PFSK-1 (cell line): Measurements from ENCODE around the gene TFEB.

Source experiments
- FOXP2 ChIP-seq: optimal IDR thresholded peaks from 2 replicates; pipeline ENCODE3; 2011; ENCODE audit warnings: borderline replicate concordance, control low read depth, inconsistent platforms; ENCODE audit not compliant: insufficient read depth; ENCODE audit errors: extremely low read length, extremely low read depth
- POLR2AphosphoS5 ChIP-seq: IDR thresholded peaks from 2 replicates; pipeline ENCODE4 v1.6.1; 2012; ENCODE audit warnings: low read depth, mild to moderate bottlenecking, control low read depth, low read length, moderate library complexity
- REST ChIP-seq, 2 experiments: IDR thresholded peaks; 2 replicates each; pipeline versions ENCODE4 v1.6.1 to v1.8.0; 2011 to 2012; ENCODE audit warnings: low read depth in 2 of 2, low read length in 2 of 2, control low read depth in 1 of 2, inconsistent platforms in 1 of 2, mild to moderate bottlenecking in 1 of 2, moderate library complexity in 1 of 2; ENCODE audit not compliant: insufficient read depth in 1 of 2
- SIN3A ChIP-seq: IDR thresholded peaks from 2 replicates; pipeline ENCODE4 v1.6.1; 2012; ENCODE audit warnings: mild to moderate bottlenecking, low read length, moderate library complexity, borderline replicate concordance; ENCODE audit not compliant: insufficient read depth
- TAF1 ChIP-seq: IDR thresholded peaks from 2 replicates; pipeline ENCODE4 v1.6.1; 2012; ENCODE audit warnings: low read length, control low read depth, borderline replicate concordance; ENCODE audit not compliant: insufficient read depth

TFEB gene

DNA sequence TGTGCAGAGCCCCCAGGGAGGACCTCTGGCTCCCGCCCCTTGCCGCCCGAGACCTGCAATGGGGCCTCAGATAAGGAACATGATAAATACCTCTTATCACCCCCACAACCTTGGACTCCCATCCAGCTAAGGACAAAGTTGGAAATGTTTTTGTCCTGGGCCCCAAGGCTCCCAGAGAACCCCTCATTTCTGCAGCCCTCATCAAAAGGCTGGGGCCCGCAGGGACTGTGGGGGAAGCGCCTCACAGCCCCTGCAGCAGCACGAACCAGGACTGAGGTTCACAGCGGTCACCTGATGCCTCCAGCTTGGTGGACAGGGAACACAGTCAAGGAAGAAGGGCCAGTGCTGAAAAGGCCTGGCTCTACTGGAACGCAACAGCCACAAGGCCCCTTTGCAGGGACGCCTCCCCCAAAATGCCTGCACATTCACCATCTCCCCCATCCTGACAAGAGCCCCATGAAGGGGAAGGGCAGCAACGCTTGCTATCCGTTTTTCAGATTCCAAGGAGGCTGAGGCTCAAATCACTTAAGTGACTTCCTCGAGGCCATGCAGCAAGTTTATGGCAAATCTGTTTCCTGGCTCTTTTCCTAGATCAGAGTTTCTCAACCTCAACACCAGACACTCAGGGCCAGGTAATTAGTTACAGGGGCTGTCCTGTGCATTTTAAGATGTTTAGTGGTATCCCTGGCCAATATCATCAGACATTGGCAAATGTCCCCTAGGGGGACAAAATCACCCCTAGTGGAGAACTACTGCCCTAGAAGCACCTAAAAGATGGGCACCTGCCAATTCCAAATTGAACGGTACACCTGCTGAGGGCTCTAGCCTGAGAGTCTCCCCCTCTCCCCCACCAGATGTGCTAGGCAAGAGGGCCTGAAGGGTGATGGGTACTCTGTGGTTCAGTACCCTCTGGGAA is 10.6 kb downstream of the TFEB start:
- TF ChIP-seq FOXP2 (no peak), REST (IDR thresholded peaks at IDR 0.05; ENCODE audit: insufficient read depth in 1 of 2, low read depth in 2 of 2, low read length in 2 of 2) (no peak), POLR2AphosphoS5 (no peak), SIN3A (no peak), TAF1 (no peak)

- no peak for TF ChIP-seq REST (IDR thresholded peaks at IDR 0.05; ENCODE audit: insufficient read depth in 1 of 2, low read depth in 2 of 2, low read length in 2 of 2)
- TF ChIP-seq TAF1, result no peak
- no peak for TF ChIP-seq FOXP2
- no peak for TF ChIP-seq SIN3A
- TF ChIP-seq POLR2AphosphoS5, result no peak
Measured at GRCh38 chr6:41724228-41724580, 11.2 kb downstream of the TFEB start.

DNA sequence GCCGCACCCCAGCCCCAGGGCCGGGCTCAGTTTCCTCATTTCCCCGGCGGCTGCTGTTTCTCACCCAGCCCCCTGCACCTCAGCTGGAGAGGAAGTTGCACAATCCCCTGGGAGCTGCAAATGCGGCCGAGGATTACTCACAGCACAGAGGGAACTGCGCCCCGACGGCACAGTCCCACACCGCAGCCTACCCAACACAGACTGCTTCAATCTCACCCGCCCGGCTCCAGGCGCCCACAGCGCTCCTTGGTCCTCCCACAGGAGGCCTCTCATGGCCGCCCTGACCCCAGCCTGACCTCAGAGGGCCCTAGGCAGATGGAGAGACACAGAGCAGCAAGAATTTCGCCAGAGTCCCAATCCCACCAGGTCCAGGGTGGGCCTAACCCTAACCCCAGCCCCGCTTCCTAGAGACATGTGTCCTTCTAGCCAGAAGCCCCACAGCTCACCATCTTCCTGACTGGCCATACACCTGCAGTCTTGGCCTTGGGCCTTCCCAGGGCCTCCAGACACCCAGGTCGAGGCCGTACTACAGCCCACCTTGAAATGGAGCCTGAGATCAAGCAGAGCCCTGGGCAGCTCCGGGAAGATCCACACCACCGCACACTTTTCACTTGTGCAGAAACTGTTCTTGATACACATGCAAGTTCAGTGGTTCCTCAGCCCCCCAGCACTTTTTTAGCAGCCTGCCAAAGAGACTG is 11.7 kb downstream of the TFEB start:
- TF ChIP-seq REST (IDR thresholded peaks at IDR 0.05; ENCODE audit: insufficient read depth in 1 of 2, low read depth in 2 of 2, low read length in 2 of 2), result no peak
- TF ChIP-seq SIN3A, result no peak
- TF ChIP-seq FOXP2, result no peak
- TF ChIP-seq POLR2AphosphoS5, result no peak
- no peak for TF ChIP-seq TAF1

GRCh38 chr6:41722969-41723529 is 12.4 kb downstream of the TFEB start:
- TF ChIP-seq SIN3A (no peak), FOXP2 (no peak), REST (IDR thresholded peaks at IDR 0.05; ENCODE audit: insufficient read depth in 1 of 2, low read depth in 2 of 2, low read length in 2 of 2) (no peak), POLR2AphosphoS5 (no peak), TAF1 (no peak)
